HepG2 (cell line): ENCODE data around the gene TMCC1.

Experiments
- ESRRA ChIP-seq: sonication (generic); formaldehyde crosslinking; IDR thresholded peaks from 2 replicates; pipeline ENCODE4 v1.5.1; 2020; ENCODE audit warnings: mild to moderate bottlenecking, low read depth, missing genetic modification reagents
- PTBP1 ChIP-seq: fragments of 200-400 bp; formaldehyde crosslinking; IDR thresholded peaks from 2 replicates; pipeline ENCODE4 v1.6.1; 2018; ENCODE audit warnings: low read length, low read depth; ENCODE audit not compliant: poor library complexity, severe bottlenecking
- TF ChIP-seq, protein P1 (sequence below), 2 experiments: IDR thresholded peaks; 2 replicates each; pipeline ENCODE4 v1.6.1; 2011 to 2012; ENCODE audit warnings: low read length in 2 of 2, borderline replicate concordance in 1 of 2, low read depth in 1 of 2, mild to moderate bottlenecking in 1 of 2, moderate library complexity in 1 of 2

DNA sequence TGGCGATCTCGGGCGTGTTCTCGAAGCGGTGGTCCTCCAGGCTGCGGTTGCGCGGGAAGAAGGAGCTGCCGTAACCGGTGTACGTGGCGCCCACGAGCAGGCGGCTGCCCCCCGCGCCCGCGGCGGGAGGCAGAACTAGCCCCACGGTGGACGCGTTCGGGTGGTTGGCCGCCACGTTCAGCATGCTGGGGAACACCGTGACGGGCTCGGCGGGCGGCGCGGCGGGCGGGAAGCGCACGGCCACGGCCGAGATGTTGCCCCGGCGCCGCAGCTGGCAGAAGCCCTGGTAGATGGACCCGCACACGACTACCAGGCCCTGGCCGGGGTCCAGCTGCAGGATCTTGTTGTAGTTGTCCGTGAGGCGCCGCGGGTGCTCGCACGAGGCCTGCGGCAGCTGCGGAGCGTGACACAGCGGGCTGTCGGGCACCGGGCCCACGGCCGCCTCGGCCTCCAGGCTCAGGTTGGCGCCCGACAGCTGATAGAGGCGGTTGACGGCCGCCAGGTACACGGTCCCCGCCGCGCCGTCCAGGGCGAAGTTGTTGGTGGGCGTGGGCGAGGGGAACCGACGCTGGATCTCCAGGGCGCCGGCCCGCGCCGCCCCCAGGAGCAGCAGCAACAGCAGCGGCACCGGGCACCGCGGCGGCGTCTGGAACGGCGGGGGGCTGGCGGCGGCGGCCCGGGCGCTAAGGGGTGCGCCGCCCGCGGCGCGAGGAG, 287.4 kb downstream of the TMCC1 start:
- no peak for TF ChIP-seq PTBP1
- no peak for TF ChIP-seq ESRRA (CRISPR knock-in tag)
- TF ChIP-seq, protein P1, sequence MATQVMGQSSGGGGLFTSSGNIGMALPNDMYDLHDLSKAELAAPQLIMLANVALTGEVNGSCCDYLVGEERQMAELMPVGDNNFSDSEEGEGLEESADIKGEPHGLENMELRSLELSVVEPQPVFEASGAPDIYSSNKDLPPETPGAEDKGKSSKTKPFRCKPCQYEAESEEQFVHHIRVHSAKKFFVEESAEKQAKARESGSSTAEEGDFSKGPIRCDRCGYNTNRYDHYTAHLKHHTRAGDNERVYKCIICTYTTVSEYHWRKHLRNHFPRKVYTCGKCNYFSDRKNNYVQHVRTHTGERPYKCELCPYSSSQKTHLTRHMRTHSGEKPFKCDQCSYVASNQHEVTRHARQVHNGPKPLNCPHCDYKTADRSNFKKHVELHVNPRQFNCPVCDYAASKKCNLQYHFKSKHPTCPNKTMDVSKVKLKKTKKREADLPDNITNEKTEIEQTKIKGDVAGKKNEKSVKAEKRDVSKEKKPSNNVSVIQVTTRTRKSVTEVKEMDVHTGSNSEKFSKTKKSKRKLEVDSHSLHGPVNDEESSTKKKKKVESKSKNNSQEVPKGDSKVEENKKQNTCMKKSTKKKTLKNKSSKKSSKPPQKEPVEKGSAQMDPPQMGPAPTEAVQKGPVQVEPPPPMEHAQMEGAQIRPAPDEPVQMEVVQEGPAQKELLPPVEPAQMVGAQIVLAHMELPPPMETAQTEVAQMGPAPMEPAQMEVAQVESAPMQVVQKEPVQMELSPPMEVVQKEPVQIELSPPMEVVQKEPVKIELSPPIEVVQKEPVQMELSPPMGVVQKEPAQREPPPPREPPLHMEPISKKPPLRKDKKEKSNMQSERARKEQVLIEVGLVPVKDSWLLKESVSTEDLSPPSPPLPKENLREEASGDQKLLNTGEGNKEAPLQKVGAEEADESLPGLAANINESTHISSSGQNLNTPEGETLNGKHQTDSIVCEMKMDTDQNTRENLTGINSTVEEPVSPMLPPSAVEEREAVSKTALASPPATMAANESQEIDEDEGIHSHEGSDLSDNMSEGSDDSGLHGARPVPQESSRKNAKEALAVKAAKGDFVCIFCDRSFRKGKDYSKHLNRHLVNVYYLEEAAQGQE (IDR thresholded peaks at IDR 0.05; ENCODE audit: borderline replicate concordance in 1 of 2, low read depth in 1 of 2, low read length in 2 of 2) = no peak
